Natural killer cell (primary cell): ENCODE results near the gene EPHB4. TPM values are rescaled to one million over a fixed set of nuclear protein-coding genes. Genes with fewer than 3 reads are reported as not detected.

Source experiments
- ATAC-seq, 3 donors: fragments of 150-1000 bp in 2 of 3; fragments of 200-7000 bp in 1 of 3; cut with Tn5 transposase; 1 replicate in 1 of 3; 2 replicates in 2 of 3; pipeline ENCODE4 v1.10.0; 2021; ENCODE audit warnings: mild to moderate bottlenecking in 2 of 3, moderate library complexity in 2 of 3
- DNase-seq, 2 donors: peaks; one replicate each; pipeline versions ENCODE4 v3.0.0 to v3.0.0-alpha.2; 2013 to 2021; ENCODE audit warnings: mixed read lengths in 1 of 2
- H3K27ac ChIP-seq: one replicate; pipeline ENCODE4 v1.5.1; 2013; ENCODE audit warnings: mild to moderate bottlenecking, low read length
- H3K27me3 ChIP-seq: one replicate; pipeline ENCODE4 v1.6.1; 2013; ENCODE audit warnings: low read length; ENCODE audit not compliant: control insufficient read depth, insufficient read depth
- H3K36me3 ChIP-seq: one replicate; pipeline ENCODE4 v1.6.1; 2013; ENCODE audit warnings: low read length; ENCODE audit not compliant: control insufficient read depth, insufficient read depth
- H3K4me1 ChIP-seq: one replicate; pipeline ENCODE4 v1.6.1; 2013; ENCODE audit warnings: low read length; ENCODE audit not compliant: control insufficient read depth, insufficient read depth
- H3K4me3 ChIP-seq: one replicate; pipeline ENCODE4 v1.5.1; 2013; ENCODE audit warnings: low read length
- H3K9me3 ChIP-seq: one replicate; pipeline ENCODE4 v1.6.1; 2013; ENCODE audit warnings: low read length; ENCODE audit not compliant: control insufficient read depth, insufficient read depth
- H3K27ac Mint-ChIP-seq, 2 donors: one replicate each; pipeline ENCODE4 v1.8.0; 2022; ENCODE audit warnings: mild to moderate bottlenecking in 2 of 2, mixed read lengths in 2 of 2, moderate library complexity in 1 of 2
- H3K27me3 Mint-ChIP-seq, 2 donors: one replicate each; pipeline ENCODE4 v1.8.0; 2022; ENCODE audit warnings: low read depth in 2 of 2, mixed read lengths in 2 of 2
- H3K36me3 Mint-ChIP-seq: one replicate; pipeline ENCODE4 v1.8.0; 2022; ENCODE audit warnings: mixed read lengths
- H3K4me1 Mint-ChIP-seq, 2 donors: one replicate each; pipeline ENCODE4 v1.8.0; 2022; ENCODE audit warnings: mixed read lengths in 2 of 2
- H3K4me3 Mint-ChIP-seq: one replicate; pipeline ENCODE4 v1.8.0; 2022; ENCODE audit warnings: mild to moderate bottlenecking, moderate library complexity, mixed read lengths
- H3K9me3 Mint-ChIP-seq, 2 donors: one replicate each; pipeline ENCODE4 v1.8.0; 2022; ENCODE audit warnings: mixed read lengths in 2 of 2
- WGBS: methylation state at CpG from one replicate; pipeline ENCODE4 v1.1.7; 2013; ENCODE audit warnings: missing lambda C conversion rate; ENCODE audit not compliant: insufficient coverage; 5-methylcytosine and 5-hydroxymethylcytosine counted together
- intact Hi-C: fragments of 100-400 bp; cut with micrococcal nuclease; formaldehyde crosslinking; loops from one replicate; pipeline ENCODE4 v1.14.2; 2022
- total RNA-seq, 4 donors: library from RNA; stranded (reverse); fragments of 120-200 nt in 1 of 4; gene quantifications; one replicate each; pipeline versions ENCODE4 v1.2.3 to v1.2.4, GENCODE V29; 2013 to 2022
- TF ChIP-seq, protein P1 (sequence below): fragments of 200-600 bp; IDR thresholded peaks from one replicate; pipeline ENCODE4 v1.8.0; 2022; ENCODE audit warnings: antibody characterized with exemption

The EPHB4 gene
- total RNA-seq, 3 donors from 2014 or later (not counting 1 experiment from before 2014, with no cell fraction given): 0.66 to 1.5 (median 0.88) TPM

DNA sequence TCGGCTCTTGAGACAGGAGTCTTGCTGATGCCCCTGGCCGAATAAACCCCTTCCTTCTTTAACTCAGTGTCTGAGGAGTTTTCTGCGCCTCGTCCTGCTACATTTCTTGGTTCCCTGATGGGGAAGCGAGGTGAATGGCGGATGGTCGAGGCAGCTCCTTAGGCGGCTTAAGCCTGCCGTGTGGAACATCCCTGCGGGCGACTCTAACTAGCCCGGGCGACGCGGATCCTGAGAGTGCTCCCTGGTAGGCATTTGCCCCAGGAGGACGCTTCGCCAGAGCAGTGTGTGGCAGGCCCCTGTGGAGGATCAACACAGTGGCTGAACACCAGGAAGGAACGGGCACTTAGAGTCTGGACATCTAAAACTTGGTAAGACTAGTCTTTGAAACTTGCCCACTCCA lies 12.0 kb upstream of the EPHB4 start:
- H3K4me1 Mint-ChIP-seq: peaks cover 5 to 14% of the 10 kb centered on the region in 2 donors
- no peaks in the 10 kb centered on the region for H3K9me3 ChIP-seq
- H3K36me3 ChIP-seq: no peaks in the 10 kb centered on the region
- DNase-seq (no peak), ATAC-seq (no peak)
- TF ChIP-seq, protein P1, sequence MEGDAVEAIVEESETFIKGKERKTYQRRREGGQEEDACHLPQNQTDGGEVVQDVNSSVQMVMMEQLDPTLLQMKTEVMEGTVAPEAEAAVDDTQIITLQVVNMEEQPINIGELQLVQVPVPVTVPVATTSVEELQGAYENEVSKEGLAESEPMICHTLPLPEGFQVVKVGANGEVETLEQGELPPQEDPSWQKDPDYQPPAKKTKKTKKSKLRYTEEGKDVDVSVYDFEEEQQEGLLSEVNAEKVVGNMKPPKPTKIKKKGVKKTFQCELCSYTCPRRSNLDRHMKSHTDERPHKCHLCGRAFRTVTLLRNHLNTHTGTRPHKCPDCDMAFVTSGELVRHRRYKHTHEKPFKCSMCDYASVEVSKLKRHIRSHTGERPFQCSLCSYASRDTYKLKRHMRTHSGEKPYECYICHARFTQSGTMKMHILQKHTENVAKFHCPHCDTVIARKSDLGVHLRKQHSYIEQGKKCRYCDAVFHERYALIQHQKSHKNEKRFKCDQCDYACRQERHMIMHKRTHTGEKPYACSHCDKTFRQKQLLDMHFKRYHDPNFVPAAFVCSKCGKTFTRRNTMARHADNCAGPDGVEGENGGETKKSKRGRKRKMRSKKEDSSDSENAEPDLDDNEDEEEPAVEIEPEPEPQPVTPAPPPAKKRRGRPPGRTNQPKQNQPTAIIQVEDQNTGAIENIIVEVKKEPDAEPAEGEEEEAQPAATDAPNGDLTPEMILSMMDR: no peak
- H3K27ac Mint-ChIP-seq: no peak overlapping the region
- H3K27me3 Mint-ChIP-seq: peaks cover 0 to 3% of the 10 kb centered on the region in 2 donors
- H3K27me3 ChIP-seq: no peaks in the 10 kb centered on the region
- 96% methylated on average over 18 of the region's 18 CpGs for WGBS
- peaks cover 15% of the 10 kb centered on the region for H3K4me1 ChIP-seq
- H3K27ac ChIP-seq: no peak overlapping the region
- no peaks in the 10 kb centered on the region for H3K36me3 Mint-ChIP-seq
- H3K4me3 ChIP-seq: no peak overlapping the region
- no peaks in the 10 kb centered on the region for H3K9me3 Mint-ChIP-seq
- intact Hi-C loops: no loop called here
- H3K4me3 Mint-ChIP-seq: no peak overlapping the region

DNA sequence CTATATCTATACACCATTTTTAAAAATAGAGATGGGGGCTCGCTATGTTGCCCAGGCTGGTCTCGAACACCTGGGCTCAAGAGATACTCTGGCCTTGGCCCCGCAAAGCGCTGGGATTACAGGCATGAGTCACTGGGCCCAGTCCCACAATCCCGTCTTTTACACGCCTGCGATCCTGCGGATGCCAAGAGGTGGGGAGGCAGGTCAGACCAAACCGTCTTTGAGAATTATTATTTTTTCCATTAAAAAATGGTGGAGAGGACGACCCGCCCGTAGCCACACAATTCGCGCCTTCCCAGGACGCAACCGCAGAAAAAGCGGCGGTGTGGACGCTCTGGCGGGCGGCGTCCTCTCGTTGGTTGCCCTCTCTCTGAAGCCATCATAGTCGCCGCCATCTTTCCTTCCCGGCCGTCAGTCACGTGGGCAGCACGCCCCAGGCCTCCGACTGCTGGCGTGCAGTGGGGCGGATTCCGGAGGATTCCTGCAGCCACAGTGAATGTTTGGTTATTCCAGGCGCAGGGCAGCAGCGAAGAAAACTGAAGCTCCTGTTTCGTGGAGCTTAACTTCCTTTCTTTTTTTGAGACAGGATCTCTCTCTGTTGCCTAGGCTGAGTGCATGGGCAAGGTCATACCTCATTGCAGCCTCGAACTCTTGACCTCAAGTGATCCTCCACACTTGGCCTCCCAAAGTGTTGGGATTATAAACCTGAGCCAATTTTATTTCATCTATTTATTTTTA lies 9.9 kb upstream of the EPHB4 start:
- no peaks in the 10 kb centered on the region for H3K9me3 ChIP-seq
- peak overlapping the region; percentile 37 for H3K27ac ChIP-seq
- peak; percentile 86 to 99 (median 97) for ATAC-seq
- intact Hi-C loops: no loop called here
- Mint-ChIP-seq H3K9me3 (no peaks in the 10 kb centered on the region), H3K4me3 (peak overlapping the region; percentile 84), H3K27ac (peak overlapping the region; percentile 67 to 72), H3K27me3 (peaks cover 0 to 4% of the 10 kb centered on the region in 2 donors), H3K36me3 (no peaks in the 10 kb centered on the region), H3K4me1 (peaks cover 5 to 14% of the 10 kb centered on the region in 2 donors)
- TF ChIP-seq, protein P1: no peak
- no peaks in the 10 kb centered on the region for H3K36me3 ChIP-seq
- WGBS: 7% methylated on average over 37 of the region's 37 CpGs
- H3K4me1 ChIP-seq: peaks cover 15% of the 10 kb centered on the region
- H3K27me3 ChIP-seq: no peaks in the 10 kb centered on the region
- peak overlapping the region; percentile 55 for H3K4me3 ChIP-seq
- DNase-seq: peak; percentile 65 to 87

DNA sequence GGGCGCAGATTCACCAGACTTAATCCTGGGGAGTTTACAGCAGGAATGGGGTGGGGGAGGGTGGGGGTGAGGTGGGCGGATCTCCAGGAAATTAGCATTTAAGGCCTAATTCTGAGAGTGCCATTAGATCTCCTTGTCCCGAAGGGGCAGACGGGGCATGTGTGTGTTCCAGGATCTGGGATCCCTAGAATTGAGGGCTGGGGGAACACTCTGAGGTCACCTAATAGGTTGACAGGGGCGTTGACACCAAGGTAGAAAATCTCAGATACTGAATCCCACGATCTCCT lies 9.4 kb upstream of the EPHB4 start:
- H3K4me3 Mint-ChIP-seq: peak overlapping the region; percentile 84

More for the DNA sequence above, 9.4 kb upstream of the EPHB4 start:
- peaks cover 5 to 14% of the 10 kb centered on the region in 2 donors for H3K4me1 Mint-ChIP-seq
- H3K36me3 Mint-ChIP-seq: no peaks in the 10 kb centered on the region
- TF ChIP-seq, protein P1: no peak
- peak overlapping the region in 1 of 2 donors; percentile 72 for H3K27ac Mint-ChIP-seq
- Histone ChIP-seq H3K4me1 (peaks cover 15% of the 10 kb centered on the region), H3K36me3 (no peaks in the 10 kb centered on the region), H3K9me3 (no peaks in the 10 kb centered on the region), H3K4me3 (peak overlapping the region; percentile 55), H3K27ac (peak overlapping the region; percentile 37), H3K27me3 (no peaks in the 10 kb centered on the region)
- WGBS: 74% methylated on average over 5 of the region's 6 CpGs
- ATAC-seq: no peak
- H3K9me3 Mint-ChIP-seq: no peaks in the 10 kb centered on the region
- no peak for DNase-seq
- H3K27me3 Mint-ChIP-seq: peaks cover 0 to 5% of the 10 kb centered on the region in 2 donors
- intact Hi-C loops: no loop called here
